HG03565 (cell line): Measurements from ENCODE around the gene PLEKHA7.
A peak's percentile ranks its signal among the peaks of the same experiment; 100 is the strongest.
"Not testable (repeated sequence)": the region's sequence is repeated elsewhere in the genome, so short reads cannot be mapped to it uniquely, and the experiment has no call there.

ENCODE experiments used
- ATAC-seq: cut with Tn5 transposase; IDR thresholded peaks from one replicate; pipeline ENCODE4 v1.9.1; 2021; ENCODE audit warnings: mild to moderate bottlenecking, moderate library complexity; ENCODE audit not compliant: unreplicated experiment

PLEKHA7 gene

DNA sequence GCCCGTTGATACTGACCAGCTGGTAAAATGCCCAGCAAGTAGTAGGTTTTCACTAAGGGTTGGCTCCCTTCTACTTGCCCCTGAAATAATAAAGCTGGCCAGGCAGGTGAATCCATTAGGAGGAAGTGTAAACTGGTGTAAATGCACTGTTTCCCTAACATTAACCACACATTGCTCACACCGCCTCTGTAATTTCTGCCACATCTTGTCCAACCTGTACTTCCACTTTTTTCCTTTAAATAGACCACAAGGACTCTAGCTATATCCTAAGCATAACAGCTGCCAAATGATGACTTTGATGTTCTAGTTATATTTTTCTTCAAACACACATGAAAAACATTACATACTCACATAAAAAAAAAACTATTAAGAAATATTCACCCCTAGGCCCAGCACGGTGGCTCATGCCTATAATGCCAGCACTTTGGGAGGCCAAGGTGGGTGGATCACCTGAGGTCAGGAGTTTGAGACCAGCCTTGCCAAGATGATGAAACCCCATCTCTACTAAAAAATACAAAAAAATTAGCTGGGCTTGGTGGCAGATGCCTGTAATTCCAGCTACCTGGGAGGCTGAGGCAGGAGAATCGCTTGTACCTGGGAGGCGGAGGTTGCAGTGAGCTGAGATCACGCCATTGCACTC, 95.6 kb downstream of the PLEKHA7 start:
- not testable (repeated sequence) for ATAC-seq

GRCh38 chr11:16917941-16918340, 96.3 kb downstream of the PLEKHA7 start:
- ATAC-seq, result no peak

DNA sequence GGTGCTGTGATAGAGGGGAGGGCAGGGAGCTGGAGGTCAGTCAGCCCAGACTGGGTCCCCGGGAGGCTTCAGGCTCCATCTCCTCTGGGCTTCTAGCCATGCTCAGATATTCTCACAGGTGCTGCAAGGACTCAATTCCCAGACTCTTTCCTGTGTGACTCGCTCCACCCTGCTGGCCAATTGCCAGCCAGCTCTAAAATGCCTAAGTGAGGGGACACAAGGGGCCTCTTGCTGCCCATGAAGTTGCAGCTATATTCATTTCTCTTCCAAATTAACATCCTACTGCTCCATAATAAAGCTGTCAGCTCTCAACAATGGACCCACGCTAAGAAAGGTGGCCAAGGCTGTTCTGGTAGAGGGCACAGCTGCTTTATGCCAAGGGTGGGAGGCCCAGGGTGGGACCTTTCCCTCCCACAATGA, 101.5 kb downstream of the PLEKHA7 start:
- ATAC-seq, result no peak

GRCh38 chr11:16911658-16912057, 102.6 kb downstream of the PLEKHA7 start:
- ATAC-seq, result no peak

DNA sequence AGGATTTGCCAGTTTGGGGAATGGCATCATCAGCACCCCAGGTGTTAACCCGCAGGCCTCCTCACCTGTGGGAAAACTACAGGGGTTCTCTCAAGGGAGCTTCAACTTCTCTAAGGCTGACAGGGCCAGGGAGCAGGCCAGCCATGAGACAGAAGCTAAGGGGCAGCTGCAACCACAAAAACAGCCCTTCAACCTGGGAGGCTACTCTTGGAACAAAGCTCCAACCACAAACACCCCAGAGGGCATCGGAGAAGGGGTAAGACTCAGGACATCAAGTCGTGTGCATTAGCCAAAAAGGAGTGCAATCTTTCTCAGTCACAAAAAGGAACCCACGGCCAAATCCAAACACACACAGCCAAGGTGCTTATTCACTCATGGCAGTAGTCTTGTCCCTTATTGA, 103.0 kb downstream of the PLEKHA7 start:
- ATAC-seq, result no peak

DNA sequence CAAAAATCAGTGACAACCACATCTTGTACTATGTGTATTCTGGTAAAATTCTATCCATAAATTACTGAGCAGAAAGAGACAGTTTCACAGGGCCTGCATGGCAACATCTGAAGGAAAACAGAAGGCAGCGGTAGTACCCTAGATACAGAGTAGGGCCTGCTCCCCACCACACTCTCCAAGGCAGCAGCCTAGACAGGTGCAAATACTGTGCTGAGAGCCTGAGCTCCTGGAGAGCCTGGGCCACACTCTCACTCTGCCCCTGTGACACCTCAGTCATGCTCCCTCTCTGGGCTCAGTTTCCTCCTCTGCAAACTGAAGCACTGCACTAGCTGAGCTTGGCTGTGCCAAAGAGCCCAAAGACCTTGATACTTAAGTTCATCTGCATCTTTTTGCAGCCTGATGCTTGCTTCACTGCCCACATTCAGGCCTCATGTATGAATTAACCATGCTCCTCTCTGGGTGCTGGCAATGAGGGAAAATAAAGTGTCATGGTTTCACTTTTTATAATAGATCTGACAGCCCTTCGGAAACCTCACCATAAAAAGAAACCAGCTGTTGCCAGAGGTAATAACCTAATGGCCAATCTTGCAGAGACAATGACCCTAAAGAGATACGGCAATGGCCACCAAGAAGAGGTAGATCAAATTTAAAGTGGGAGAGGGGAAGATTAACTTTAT, 104.7 kb downstream of the PLEKHA7 start:
- peak; percentile 65 for ATAC-seq

- ATAC-seq, result no peak
These were observed 108.8 kb downstream of the PLEKHA7 start for GRCh38 chr11:16905375-16905774.

- ATAC-seq, result not testable (repeated sequence)
These were observed 109.5 kb downstream of the PLEKHA7 start for GRCh38 chr11:16904761-16905160.

DNA sequence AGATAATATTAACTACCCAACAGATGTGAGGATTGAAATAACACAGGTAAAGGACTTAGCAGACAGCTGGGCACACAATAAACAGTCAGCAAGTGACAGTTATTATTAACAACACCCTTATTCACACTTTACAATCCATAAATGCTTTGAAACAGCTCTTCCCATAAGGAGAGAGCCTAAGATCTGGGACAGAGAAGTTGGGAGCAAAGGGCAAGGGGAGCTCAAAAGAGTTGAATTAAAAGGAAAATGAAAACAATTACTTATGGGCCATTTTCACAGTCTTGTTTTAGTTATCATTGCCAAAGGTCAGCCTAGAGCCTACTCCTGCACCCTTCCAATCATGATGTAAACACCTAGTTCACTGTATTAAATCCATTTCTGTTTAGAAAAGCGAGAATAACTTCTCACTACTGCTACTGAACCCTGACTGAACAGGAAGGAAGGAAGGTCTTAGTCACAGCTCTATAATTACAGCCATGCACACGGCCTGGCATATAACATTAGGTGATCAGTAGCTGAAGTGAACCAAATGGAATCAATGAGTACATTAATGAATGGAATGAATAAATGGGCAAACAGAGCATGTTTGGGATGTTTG, 111.3 kb downstream of the PLEKHA7 start:
- ATAC-seq, result peak; percentile 55

- peak; percentile 85 for ATAC-seq
These were observed 112.0 kb downstream of the PLEKHA7 start for GRCh38 chr11:16902182-16902581.

DNA sequence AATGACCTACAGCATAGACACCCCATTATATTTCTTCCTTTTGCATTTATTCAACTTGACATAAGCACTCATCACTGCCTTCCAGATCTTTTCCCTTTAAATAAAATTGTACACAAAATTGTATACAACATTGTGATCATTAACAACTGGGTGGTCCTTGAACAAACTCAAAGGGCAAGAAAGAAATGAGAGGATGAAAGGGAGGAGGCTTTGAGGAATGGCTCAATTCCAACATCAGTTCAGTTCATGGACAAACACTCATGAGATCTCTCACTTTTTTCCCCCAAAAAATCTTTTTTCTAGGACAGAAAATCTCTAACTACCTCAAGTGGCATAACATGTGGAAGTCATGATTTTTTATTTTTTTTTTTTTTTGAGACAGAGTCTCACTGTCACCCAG, 113.7 kb downstream of the PLEKHA7 start:
- no peak for ATAC-seq

- no peak for ATAC-seq
These were observed 114.4 kb downstream of the PLEKHA7 start for GRCh38 chr11:16899708-16900303.

DNA sequence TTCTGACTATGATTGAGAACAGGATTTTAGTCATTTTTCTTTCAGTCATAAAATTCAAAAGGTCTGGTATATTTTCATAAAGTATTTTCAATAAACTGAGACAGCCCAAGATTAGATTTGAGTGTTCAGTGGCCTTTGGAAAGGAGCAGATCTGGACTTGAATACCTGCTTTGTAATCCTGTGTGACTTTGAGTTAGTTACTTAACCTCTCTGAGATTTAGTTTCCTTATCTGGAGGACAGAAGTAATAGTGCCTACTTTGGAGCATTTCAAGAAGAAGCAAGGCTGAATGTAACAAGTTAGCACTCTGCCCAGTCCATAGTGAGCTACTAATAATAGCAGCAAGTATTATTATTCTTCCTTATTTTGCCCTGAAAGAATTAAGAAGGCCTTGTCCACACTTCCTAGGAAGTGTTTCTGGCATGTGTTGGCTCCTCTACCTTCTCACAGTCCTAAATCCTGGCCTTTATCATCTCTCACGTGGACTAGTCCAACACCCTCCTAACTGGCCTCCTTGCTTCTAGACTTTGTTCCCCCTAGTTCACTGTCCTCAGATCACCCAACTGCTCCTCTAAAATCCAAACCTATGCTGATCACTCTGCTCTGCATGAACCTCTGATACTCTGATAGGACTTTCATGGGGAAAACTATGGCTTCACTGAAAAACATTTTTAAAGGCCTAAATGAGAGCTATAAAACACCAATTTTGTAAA, 115.8 kb downstream of the PLEKHA7 start:
- no peak for ATAC-seq

GRCh38 chr11:16897470-16898061, 116.6 kb downstream of the PLEKHA7 start:
- no peak for ATAC-seq

- ATAC-seq, result no peak
These were observed 117.3 kb downstream of the PLEKHA7 start for GRCh38 chr11:16896729-16897469.

DNA sequence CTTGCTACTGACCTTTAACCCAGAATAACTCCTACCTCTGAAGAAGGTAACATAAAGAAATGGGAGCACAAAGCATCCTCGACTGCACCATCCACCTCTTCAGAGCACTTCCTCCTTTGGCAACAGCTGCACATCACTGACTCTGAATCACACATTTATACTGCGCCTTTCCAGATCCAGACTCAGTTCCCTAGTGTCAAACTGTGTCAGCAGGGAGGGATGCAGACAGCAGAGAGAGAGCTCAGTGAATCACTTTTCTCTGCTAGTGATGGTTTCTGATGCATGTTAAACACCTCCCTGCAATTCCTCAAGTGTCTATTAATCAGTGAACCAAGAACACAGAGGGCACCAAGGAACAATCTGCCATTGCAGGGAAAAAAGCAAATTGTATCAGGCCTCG, 118.9 kb downstream of the PLEKHA7 start:
- ATAC-seq, result no peak

GRCh38 chr11:16893456-16894066, 120.7 kb downstream of the PLEKHA7 start:
- ATAC-seq, result no peak

GRCh38 chr11:16891964-16892363, 122.2 kb downstream of the PLEKHA7 start:
- no peak for ATAC-seq

- no peak for ATAC-seq
These were observed 123.0 kb downstream of the PLEKHA7 start for GRCh38 chr11:16891165-16891564.

DNA sequence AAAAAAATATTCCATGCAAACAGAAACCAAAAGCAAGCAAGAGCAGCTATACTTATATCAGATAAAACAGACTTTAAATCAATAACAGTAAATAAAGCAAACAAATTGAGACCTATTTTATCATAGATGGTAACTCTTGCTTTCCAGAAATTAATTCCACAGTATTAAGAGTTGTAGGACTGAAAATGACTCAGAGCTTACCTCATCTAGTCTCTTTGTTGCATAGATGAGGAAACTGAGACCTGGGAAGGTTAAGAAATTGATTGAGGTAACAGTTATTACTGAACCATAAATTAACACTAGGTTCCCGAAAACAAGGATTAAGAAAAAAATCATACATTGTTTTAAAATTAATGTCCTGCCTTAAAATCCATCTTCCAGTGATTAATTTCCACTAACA, 123.8 kb downstream of the PLEKHA7 start:
- no peak for ATAC-seq
